ENCODE results near the gene KCNK1. TPM values are rescaled to one million over a fixed set of nuclear protein-coding genes. Genes with fewer than 3 reads are reported as not detected.

KCNK1 gene
- total RNA-seq, 3 donors from 2014 or later = 0.96 to 9.1 (median 5.2) TPM

- H3K27me3 ChIP-seq = no peaks in the 10 kb centered on the region
- TF ChIP-seq POLR2AphosphoS5 (IDR thresholded peaks at IDR 0.05) = no peak
- TF ChIP-seq CTCF (IDR thresholded peaks at IDR 0.05) = no peak
- no peak for TF ChIP-seq POLR2A (IDR thresholded peaks at IDR 0.05)
- intact Hi-C loops (cut with DNase I; ENCODE audit: low total_unique reads) = no loop called here
- H3K4me1 ChIP-seq = no peaks in the 10 kb centered on the region
- no peak overlapping the region for H3K27ac ChIP-seq
- no peak for DNase-seq (ENCODE audit: low spot score in 2 of 2)
- H3K36me3 ChIP-seq = no peaks in the 10 kb centered on the region
- no peak overlapping the region for H3K4me3 ChIP-seq
- no peaks in the 10 kb centered on the region for H3K9me3 ChIP-seq
Measured at GRCh38 chr1:233627823-233628222, 13.9 kb downstream of the KCNK1 start.

- no peaks in the 10 kb centered on the region for H3K4me1 ChIP-seq
- TF ChIP-seq CTCF (IDR thresholded peaks at IDR 0.05) (no peak), POLR2A (IDR thresholded peaks at IDR 0.05) (no peak), POLR2AphosphoS5 (IDR thresholded peaks at IDR 0.05) (no peak)
- no peaks in the 10 kb centered on the region for H3K9me3 ChIP-seq
- H3K36me3 ChIP-seq = no peaks in the 10 kb centered on the region
- DNase-seq (ENCODE audit: low spot score in 2 of 2) = no peak
- H3K27ac ChIP-seq = no peak overlapping the region
- intact Hi-C loops (cut with DNase I; ENCODE audit: low total_unique reads) = no loop called here
- no peaks in the 10 kb centered on the region for H3K27me3 ChIP-seq
- H3K4me3 ChIP-seq = no peak overlapping the region
Measured at GRCh38 chr1:233629305-233629935, 15.5 kb downstream of the KCNK1 start.

- H3K4me3 ChIP-seq = no peak overlapping the region
- no peaks in the 10 kb centered on the region for H3K27me3 ChIP-seq
- no peaks in the 10 kb centered on the region for H3K36me3 ChIP-seq
- H3K27ac ChIP-seq = no peak overlapping the region
- H3K9me3 ChIP-seq = no peaks in the 10 kb centered on the region
- H3K4me1 ChIP-seq = no peaks in the 10 kb centered on the region
- DNase-seq (ENCODE audit: low spot score in 2 of 2) = no peak
- no peak for TF ChIP-seq CTCF (IDR thresholded peaks at IDR 0.05)
- no peak for TF ChIP-seq POLR2A (IDR thresholded peaks at IDR 0.05)
- no peak for TF ChIP-seq POLR2AphosphoS5 (IDR thresholded peaks at IDR 0.05)
- intact Hi-C loops (cut with DNase I; ENCODE audit: low total_unique reads) = no loop called here
Measured at GRCh38 chr1:233631810-233632405, 18.0 kb downstream of the KCNK1 start.

GRCh38 chr1:233632436-233632835 lies 18.5 kb downstream of the KCNK1 start:
- H3K27me3 ChIP-seq = no peaks in the 10 kb centered on the region
- intact Hi-C loops (cut with DNase I; ENCODE audit: low total_unique reads) = no loop called here

More at GRCh38 chr1:233632436-233632835, 18.5 kb downstream of the KCNK1 start:
- Histone ChIP-seq H3K27ac (no peak overlapping the region), H3K4me1 (no peaks in the 10 kb centered on the region), H3K9me3 (no peaks in the 10 kb centered on the region), H3K4me3 (no peak overlapping the region), H3K36me3 (no peaks in the 10 kb centered on the region)
- TF ChIP-seq CTCF (IDR thresholded peaks at IDR 0.05) (no peak), POLR2AphosphoS5 (IDR thresholded peaks at IDR 0.05) (no peak), POLR2A (IDR thresholded peaks at IDR 0.05) (no peak)
- DNase-seq (ENCODE audit: low spot score in 2 of 2) = no peak
